D721Med (cell line): Measurements from ENCODE around the gene CD44.
"Not testable (repeated sequence)": the region's sequence is repeated elsewhere in the genome, so short reads cannot be mapped to it uniquely, and the experiment has no call there.

ENCODE experiments used
- DNase-seq: peaks from one replicate; pipeline ENCODE4 v3.0.0; 2011; ENCODE audit warnings: low spot score; ENCODE audit not compliant: insufficient read length
- FAIRE-seq: peaks from 2 replicates; lab custom pipeline; 2011; peaks lifted over from hg19 to GRCh38; lab: Jason Lieb, UNC
- CTCF ChIP-seq: IDR thresholded peaks from 2 replicates; pipeline ENCODE4 v1.5.1; 2012; ENCODE audit warnings: mild to moderate bottlenecking, control low read depth; ENCODE audit not compliant: insufficient read depth; ENCODE audit errors: missing control alignments

Gene CD44

GRCh38 chr11:35214792-35215193 lies 75.8 kb downstream of the CD44 start:
- TF ChIP-seq CTCF = no peak
- FAIRE-seq = no peak
- DNase-seq = no peak

- DNase-seq = no peak
- no peak for FAIRE-seq
- no peak for TF ChIP-seq CTCF
Measured at GRCh38 chr11:35215945-35216344, 77.0 kb downstream of the CD44 start.

- FAIRE-seq (no peak), DNase-seq (no peak)
- no peak for TF ChIP-seq CTCF
Measured at GRCh38 chr11:35216962-35217678, 78.1 kb downstream of the CD44 start.

- FAIRE-seq = no peak
Measured at GRCh38 chr11:35218956-35219355, 80.0 kb downstream of the CD44 start.

GRCh38 chr11:35223371-35223796 lies 84.4 kb downstream of the CD44 start:
- no peak for FAIRE-seq
- no peak for TF ChIP-seq CTCF
- no peak for DNase-seq

More at GRCh38 chr11:35218956-35219355, 80.0 kb downstream of the CD44 start:
- no peak for TF ChIP-seq CTCF
- DNase-seq = no peak

GRCh38 chr11:35223991-35224390 lies 85.0 kb downstream of the CD44 start:
- TF ChIP-seq CTCF = no peak
- FAIRE-seq (no peak), DNase-seq (no peak)

GRCh38 chr11:35225946-35226520 lies 87.1 kb downstream of the CD44 start:
- FAIRE-seq (no peak), DNase-seq (no peak)
- no peak for TF ChIP-seq CTCF

GRCh38 chr11:35226756-35227155 lies 87.8 kb downstream of the CD44 start:
- not testable (repeated sequence) for DNase-seq, FAIRE-seq
